CD4-positive, alpha-beta T cell (primary cell): Measurements from ENCODE around the gene MAP7D2. TPM values are rescaled to one million over a fixed set of nuclear protein-coding genes. Genes with fewer than 3 reads are reported as not detected.

Source experiments
- ATAC-seq: fragments of 200-7000 bp; cut with Tn5 transposase; one replicate; pipeline ENCODE4 v1.10.0; 2022; ENCODE audit warnings: mild to moderate bottlenecking; ENCODE audit not compliant: poor library complexity
- CTCF ChIA-PET: fragments of 350-600 bp; sonication (Branson Sonifier 250); formaldehyde crosslinking; loops from one replicate; lab custom pipeline; 2021; ENCODE audit warnings: antibody characterized with exemption, inconsistent platforms; lab: Charles Lee
- POLR2A ChIA-PET: fragments of 350-600 bp; sonication (Branson Sonifier 250); formaldehyde crosslinking; loops from one replicate; lab custom pipeline; 2021; ENCODE audit warnings: antibody characterized with exemption, inconsistent platforms; lab: Charles Lee
- DNase-seq, 14 experiments: peaks; one replicate each; pipeline ENCODE4 v3.0.0-alpha.2; 2013 to 2020; ENCODE audit warnings: mixed read lengths in 2 of 14
- H3K27ac ChIP-seq, 2 donors: one replicate each; pipeline versions ENCODE4 v1.5.1 to v1.7.0; 2013; ENCODE audit warnings: low read length in 2 of 2, low read depth in 1 of 2, mild to moderate bottlenecking in 1 of 2
- H3K27me3 ChIP-seq, 2 experiments: 1 replicate in 1 of 2; 2 replicates in 1 of 2; pipeline versions ENCODE4 v1.6.1 to v1.7.0; 2013; ENCODE audit warnings: low read length in 2 of 2, control low read depth in 1 of 2, mild to moderate bottlenecking in 1 of 2, moderate library complexity in 1 of 2; ENCODE audit not compliant: insufficient read depth in 2 of 2, control insufficient read depth in 1 of 2
- H3K36me3 ChIP-seq: one replicate; pipeline ENCODE4 v1.6.1; 2013; ENCODE audit warnings: low read length, control low read depth; ENCODE audit not compliant: insufficient read depth
- H3K4me1 ChIP-seq: one replicate; pipeline ENCODE4 v1.6.1; 2013; ENCODE audit warnings: low read length, control low read depth; ENCODE audit not compliant: insufficient read depth
- H3K4me3 ChIP-seq: one replicate; pipeline ENCODE4 v1.5.1; 2013; ENCODE audit warnings: mild to moderate bottlenecking, low read length, moderate library complexity
- H3K9me3 ChIP-seq, 2 experiments: 1 replicate in 1 of 2; 2 replicates in 1 of 2; pipeline versions ENCODE4 v1.6.1 to v1.7.0; 2013; ENCODE audit warnings: low read length in 2 of 2, mild to moderate bottlenecking in 2 of 2, control low read depth in 1 of 2, moderate library complexity in 1 of 2; ENCODE audit not compliant: control insufficient read depth in 1 of 2, insufficient read depth in 1 of 2
- H3K27ac Mint-ChIP-seq: one replicate; pipeline ENCODE4 v1.8.0; 2020; ENCODE audit warnings: mixed read lengths
- H3K27me3 Mint-ChIP-seq: one replicate; pipeline ENCODE4 v1.8.0; 2021; ENCODE audit warnings: mixed read lengths
- H3K36me3 Mint-ChIP-seq: one replicate; pipeline ENCODE4 v1.8.0; 2021; ENCODE audit warnings: low read depth, mixed read lengths
- H3K4me1 Mint-ChIP-seq: one replicate; pipeline ENCODE4 v1.8.0; 2021; ENCODE audit warnings: low read depth, mixed read lengths
- H3K4me3 Mint-ChIP-seq: one replicate; pipeline ENCODE4 v1.8.0; 2020; ENCODE audit warnings: mild to moderate bottlenecking, mixed read lengths
- H3K9me3 Mint-ChIP-seq: one replicate; pipeline ENCODE4 v1.8.0; 2020; ENCODE audit warnings: mixed read lengths
- CTCF ChIP-seq: fragments of 200-600 bp; IDR thresholded peaks from one replicate; pipeline ENCODE4 v1.8.0; 2022; ENCODE audit warnings: antibody characterized with exemption, mild to moderate bottlenecking
- intact Hi-C, 2 experiments: fragments of 100-400 bp; cut with DNase I in 1 of 2; cut with micrococcal nuclease in 1 of 2; formaldehyde crosslinking; loops; one replicate each; pipeline versions ENCODE4 v1.15.1 to v1.9.0; 2023 to 2025; cut with DNase I, micrococcal nuclease
- total RNA-seq, 174 experiments: library from RNA in 2 of 174; stranded (reverse) in 2 of 174; gene quantifications; one replicate each; pipeline ENCODE4 v1.2.3 and lab custom pipeline; 2021 to 2026

Gene MAP7D2
- total RNA-seq, 2 experiments from 2014 or later, result 0.11 to 0.17 TPM

GRCh38 chrX:20037186-20037585, 79.5 kb downstream of the MAP7D2 start:
- no peak for TF ChIP-seq CTCF
- DNase-seq (no peak), ATAC-seq (no peak)
- Mint-ChIP-seq H3K9me3 (no peaks in the 10 kb centered on the region), H3K36me3 (no peaks in the 10 kb centered on the region), H3K4me1 (no peaks in the 10 kb centered on the region), H3K27me3 (no peaks in the 10 kb centered on the region), H3K4me3 (no peak overlapping the region), H3K27ac (no peak overlapping the region)
- no peak overlapping the region for H3K4me3 ChIP-seq
- no peak overlapping the region for H3K27ac ChIP-seq
- H3K9me3 ChIP-seq, result no peaks in the 10 kb centered on the region
- no peaks in the 10 kb centered on the region for H3K27me3 ChIP-seq
- ChIA-PET POLR2A (no interaction called here), CTCF (no interaction called here)
- intact Hi-C loops, result no loop called here
- H3K4me1 ChIP-seq, result no peaks in the 10 kb centered on the region
- no peaks in the 10 kb centered on the region for H3K36me3 ChIP-seq

- Histone ChIP-seq H3K4me1 (no peaks in the 10 kb centered on the region), H3K4me3 (no peak overlapping the region), H3K9me3 (no peaks in the 10 kb centered on the region), H3K36me3 (no peaks in the 10 kb centered on the region), H3K27ac (no peak overlapping the region), H3K27me3 (no peaks in the 10 kb centered on the region)
- no peak for DNase-seq
- CTCF ChIA-PET, result no interaction called here
- Mint-ChIP-seq H3K9me3 (no peaks in the 10 kb centered on the region), H3K27ac (no peak overlapping the region), H3K4me1 (peaks cover 13% of the 10 kb centered on the region), H3K36me3 (no peaks in the 10 kb centered on the region), H3K4me3 (no peak overlapping the region), H3K27me3 (no peaks in the 10 kb centered on the region)
- intact Hi-C loops, result no loop called here
- no peak for TF ChIP-seq CTCF
- ATAC-seq, result no peak
- POLR2A ChIA-PET, result no interaction called here
Measured at GRCh38 chrX:20032201-20032600, 84.5 kb downstream of the MAP7D2 start.

- ChIA-PET POLR2A (no interaction called here), CTCF (no interaction called here)
- H3K27me3 Mint-ChIP-seq, result no peaks in the 10 kb centered on the region
- H3K36me3 Mint-ChIP-seq, result no peaks in the 10 kb centered on the region
- TF ChIP-seq CTCF, result no peak
- Histone ChIP-seq H3K4me1 (no peaks in the 10 kb centered on the region), H3K27me3 (no peaks in the 10 kb centered on the region), H3K36me3 (no peaks in the 10 kb centered on the region), H3K27ac (no peak overlapping the region), H3K4me3 (no peak overlapping the region), H3K9me3 (no peaks in the 10 kb centered on the region)
- DNase-seq (no peak), ATAC-seq (no peak)
- H3K4me1 Mint-ChIP-seq, result peaks cover 13% of the 10 kb centered on the region
- no peak overlapping the region for H3K27ac Mint-ChIP-seq
- H3K4me3 Mint-ChIP-seq, result no peak overlapping the region
- intact Hi-C loops, result no loop called here
- no peaks in the 10 kb centered on the region for H3K9me3 Mint-ChIP-seq
Measured at GRCh38 chrX:20029728-20030127, 87.0 kb downstream of the MAP7D2 start.
